ENCODE results near the gene CARD19.

The CARD19 gene

GRCh38 chr9:93121316-93122241, 25.6 kb downstream of the CARD19 start:
- H3K36me3 ChIP-seq (ENCODE audit: insufficient read depth, low read length) = no peaks in the 10 kb centered on the region
- peaks cover 5% of the 10 kb centered on the region; the same call in 1 of the 2 replicates for H3K4me1 ChIP-seq (ENCODE audit: insufficient read depth, low read length)
- H3K9me3 ChIP-seq (ENCODE audit: control insufficient read depth, insufficient read depth, low read length) = no peaks in the 10 kb centered on the region
- H3K9ac ChIP-seq (ENCODE audit: low read depth, low read length) = no peak overlapping the region

GRCh38 chr9:93122721-93123221, 26.8 kb downstream of the CARD19 start:
- H3K9me3 ChIP-seq (ENCODE audit: control insufficient read depth, insufficient read depth, low read length) = no peaks in the 10 kb centered on the region
- H3K9ac ChIP-seq (ENCODE audit: low read depth, low read length) = no peak overlapping the region
- no peaks in the 10 kb centered on the region for H3K36me3 ChIP-seq (ENCODE audit: insufficient read depth, low read length)
- H3K4me1 ChIP-seq (ENCODE audit: insufficient read depth, low read length) = peaks cover 17% of the 10 kb centered on the region; the same call in 1 of the 2 replicates

GRCh38 chr9:93123561-93124283, 27.7 kb downstream of the CARD19 start:
- no peaks in the 10 kb centered on the region for H3K9me3 ChIP-seq (ENCODE audit: control insufficient read depth, insufficient read depth, low read length)
- no peak overlapping the region for H3K9ac ChIP-seq (ENCODE audit: low read depth, low read length)
- H3K36me3 ChIP-seq (ENCODE audit: insufficient read depth, low read length) = no peaks in the 10 kb centered on the region
- peaks cover 18% of the 10 kb centered on the region; the same call in 1 of the 2 replicates for H3K4me1 ChIP-seq (ENCODE audit: insufficient read depth, low read length)

- no peaks in the 10 kb centered on the region for H3K9me3 ChIP-seq (ENCODE audit: control insufficient read depth, insufficient read depth, low read length)
- no peaks in the 10 kb centered on the region for H3K36me3 ChIP-seq (ENCODE audit: insufficient read depth, low read length)
- H3K9ac ChIP-seq (ENCODE audit: low read depth, low read length) = no peak overlapping the region
- peaks cover 16% of the 10 kb centered on the region; the same call in 1 of the 2 replicates for H3K4me1 ChIP-seq (ENCODE audit: insufficient read depth, low read length)
Observed at GRCh38 chr9:93124793-93125192, 28.8 kb downstream of the CARD19 start.

- Histone ChIP-seq H3K9ac (ENCODE audit: low read depth, low read length) (no peak overlapping the region), H3K4me1 (ENCODE audit: insufficient read depth, low read length) (peaks cover 14% of the 10 kb centered on the region; the same call in 1 of the 2 replicates)
Observed at GRCh38 chr9:93125331-93125894, 29.4 kb downstream of the CARD19 start.

GRCh38 chr9:93126151-93126781, 30.2 kb downstream of the CARD19 start:
- H3K9me3 ChIP-seq (ENCODE audit: control insufficient read depth, insufficient read depth, low read length) = no peaks in the 10 kb centered on the region
- H3K36me3 ChIP-seq (ENCODE audit: insufficient read depth, low read length) = no peaks in the 10 kb centered on the region
- peaks cover 15% of the 10 kb centered on the region; the same call in 1 of the 2 replicates for H3K4me1 ChIP-seq (ENCODE audit: insufficient read depth, low read length)
- H3K9ac ChIP-seq (ENCODE audit: low read depth, low read length) = no peak overlapping the region

More at GRCh38 chr9:93125331-93125894, 29.4 kb downstream of the CARD19 start:
- Histone ChIP-seq H3K36me3 (ENCODE audit: insufficient read depth, low read length) (no peaks in the 10 kb centered on the region), H3K9me3 (ENCODE audit: control insufficient read depth, insufficient read depth, low read length) (no peaks in the 10 kb centered on the region)

- H3K9ac ChIP-seq (ENCODE audit: low read depth, low read length) = no peak overlapping the region
- peaks cover 19% of the 10 kb centered on the region; the same call in 1 of the 2 replicates for H3K4me1 ChIP-seq (ENCODE audit: insufficient read depth, low read length)
- no peaks in the 10 kb centered on the region for H3K36me3 ChIP-seq (ENCODE audit: insufficient read depth, low read length)
- H3K9me3 ChIP-seq (ENCODE audit: control insufficient read depth, insufficient read depth, low read length) = no peaks in the 10 kb centered on the region
Observed at GRCh38 chr9:93126825-93127368, 30.9 kb downstream of the CARD19 start.

- Histone ChIP-seq H3K9ac (ENCODE audit: low read depth, low read length) (no peak overlapping the region), H3K9me3 (ENCODE audit: control insufficient read depth, insufficient read depth, low read length) (no peaks in the 10 kb centered on the region), H3K36me3 (ENCODE audit: insufficient read depth, low read length) (no peaks in the 10 kb centered on the region), H3K4me1 (ENCODE audit: insufficient read depth, low read length) (peaks cover 19% of the 10 kb centered on the region; the same call in 1 of the 2 replicates)
Observed at GRCh38 chr9:93127395-93127911, 31.4 kb downstream of the CARD19 start.

- Histone ChIP-seq H3K9me3 (ENCODE audit: control insufficient read depth, insufficient read depth, low read length) (no peaks in the 10 kb centered on the region), H3K9ac (ENCODE audit: low read depth, low read length) (no peak overlapping the region), H3K36me3 (ENCODE audit: insufficient read depth, low read length) (no peaks in the 10 kb centered on the region), H3K4me1 (ENCODE audit: insufficient read depth, low read length) (peaks cover 19% of the 10 kb centered on the region; the same call in 1 of the 2 replicates)
Observed at GRCh38 chr9:93128011-93128714, 32.1 kb downstream of the CARD19 start.

GRCh38 chr9:93128715-93129224, 32.8 kb downstream of the CARD19 start:
- Histone ChIP-seq H3K9me3 (ENCODE audit: control insufficient read depth, insufficient read depth, low read length) (no peaks in the 10 kb centered on the region), H3K9ac (ENCODE audit: low read depth, low read length) (no peak overlapping the region), H3K36me3 (ENCODE audit: insufficient read depth, low read length) (no peaks in the 10 kb centered on the region), H3K4me1 (ENCODE audit: insufficient read depth, low read length) (peaks cover 19% of the 10 kb centered on the region; the same call in 1 of the 2 replicates)

GRCh38 chr9:93129286-93129685, 33.3 kb downstream of the CARD19 start:
- Histone ChIP-seq H3K9ac (ENCODE audit: low read depth, low read length) (no peak overlapping the region), H3K9me3 (ENCODE audit: control insufficient read depth, insufficient read depth, low read length) (no peaks in the 10 kb centered on the region), H3K4me1 (ENCODE audit: insufficient read depth, low read length) (peaks cover 19% of the 10 kb centered on the region; the same call in 1 of the 2 replicates), H3K36me3 (ENCODE audit: insufficient read depth, low read length) (no peaks in the 10 kb centered on the region)

GRCh38 chr9:93129691-93130500, 33.9 kb downstream of the CARD19 start:
- Histone ChIP-seq H3K9me3 (ENCODE audit: control insufficient read depth, insufficient read depth, low read length) (no peaks in the 10 kb centered on the region), H3K4me1 (ENCODE audit: insufficient read depth, low read length) (peaks cover 19% of the 10 kb centered on the region; the same call in 1 of the 2 replicates), H3K9ac (ENCODE audit: low read depth, low read length) (no peak overlapping the region), H3K36me3 (ENCODE audit: insufficient read depth, low read length) (no peaks in the 10 kb centered on the region)
